ENCODE measurements around the gene UST.
"Not testable (repeated sequence)": the region's sequence is repeated elsewhere in the genome, so short reads cannot be mapped to it uniquely, and the experiment has no call there.

UST gene

DNA sequence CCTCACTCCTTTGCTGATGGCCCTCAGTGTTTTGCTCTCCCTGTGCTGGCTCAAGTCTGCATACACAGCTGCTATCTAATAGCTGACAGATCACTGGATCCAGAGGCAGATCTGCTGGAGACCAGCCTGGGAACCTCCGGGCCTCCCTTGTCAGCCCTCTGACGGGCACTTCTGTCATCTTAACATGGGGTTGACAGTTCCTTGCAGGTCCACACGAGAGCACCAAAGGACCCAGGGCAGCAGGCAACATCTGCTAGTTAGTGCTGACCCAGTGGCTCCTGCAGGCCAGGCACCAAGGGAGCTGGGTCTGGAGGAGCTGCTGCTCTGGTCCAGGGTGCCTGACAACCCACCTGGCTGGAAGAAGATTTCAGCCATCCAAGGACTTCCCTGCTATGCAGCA, 208.1 kb downstream of the UST start:
- TF ChIP-seq, protein P1, sequence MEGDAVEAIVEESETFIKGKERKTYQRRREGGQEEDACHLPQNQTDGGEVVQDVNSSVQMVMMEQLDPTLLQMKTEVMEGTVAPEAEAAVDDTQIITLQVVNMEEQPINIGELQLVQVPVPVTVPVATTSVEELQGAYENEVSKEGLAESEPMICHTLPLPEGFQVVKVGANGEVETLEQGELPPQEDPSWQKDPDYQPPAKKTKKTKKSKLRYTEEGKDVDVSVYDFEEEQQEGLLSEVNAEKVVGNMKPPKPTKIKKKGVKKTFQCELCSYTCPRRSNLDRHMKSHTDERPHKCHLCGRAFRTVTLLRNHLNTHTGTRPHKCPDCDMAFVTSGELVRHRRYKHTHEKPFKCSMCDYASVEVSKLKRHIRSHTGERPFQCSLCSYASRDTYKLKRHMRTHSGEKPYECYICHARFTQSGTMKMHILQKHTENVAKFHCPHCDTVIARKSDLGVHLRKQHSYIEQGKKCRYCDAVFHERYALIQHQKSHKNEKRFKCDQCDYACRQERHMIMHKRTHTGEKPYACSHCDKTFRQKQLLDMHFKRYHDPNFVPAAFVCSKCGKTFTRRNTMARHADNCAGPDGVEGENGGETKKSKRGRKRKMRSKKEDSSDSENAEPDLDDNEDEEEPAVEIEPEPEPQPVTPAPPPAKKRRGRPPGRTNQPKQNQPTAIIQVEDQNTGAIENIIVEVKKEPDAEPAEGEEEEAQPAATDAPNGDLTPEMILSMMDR (IDR thresholded peaks at IDR 0.05; ENCODE audit: low read depth, low read length, missing control alignments): no peak
- no peak overlapping the region for H3K4me3 ChIP-seq (ENCODE audit: low read depth, low read length)
- no peak for DNase-seq (ENCODE audit: low read depth)

DNA sequence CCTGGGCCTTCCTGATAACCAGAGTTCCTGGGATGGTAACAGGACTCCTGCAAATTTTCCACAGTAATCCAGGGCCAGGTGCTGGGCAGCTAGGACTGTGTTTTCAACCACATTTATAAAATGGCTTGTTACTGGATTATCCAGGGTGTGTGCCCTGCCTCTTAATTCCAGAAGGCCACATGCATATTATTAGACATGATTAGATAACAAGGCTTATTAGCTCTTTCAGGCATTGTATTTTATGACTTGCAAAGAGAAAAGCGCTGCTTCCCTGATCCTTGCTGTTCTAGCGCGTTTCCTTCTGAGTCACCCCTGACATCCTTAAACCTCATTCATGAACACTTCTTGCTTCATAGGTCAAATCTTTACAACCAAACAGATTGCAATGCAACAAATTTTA, 208.6 kb downstream of the UST start:
- H3K4me3 ChIP-seq (ENCODE audit: low read depth, low read length): no peak overlapping the region
- TF ChIP-seq, protein P1 (IDR thresholded peaks at IDR 0.05; ENCODE audit: low read depth, low read length, missing control alignments): no peak
- DNase-seq (ENCODE audit: low read depth): no peak

DNA sequence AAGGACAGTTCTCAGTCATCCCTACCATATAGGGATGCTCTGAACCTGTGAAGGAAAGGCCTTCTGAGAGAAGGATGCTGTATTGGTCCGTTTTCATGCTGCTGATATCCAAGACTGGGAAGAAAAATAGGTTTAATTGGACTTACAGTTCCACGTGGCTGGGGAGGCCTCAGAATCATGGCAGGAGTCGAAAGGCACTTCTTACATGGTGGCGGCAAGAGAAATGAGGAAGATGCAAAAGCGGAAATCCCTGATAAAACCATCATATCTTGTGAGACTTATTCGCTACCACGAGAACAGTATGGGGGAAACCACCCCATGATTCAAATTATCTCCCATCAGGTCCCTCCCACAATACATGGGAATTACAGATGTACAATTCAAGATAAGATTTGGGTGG, 209.3 kb downstream of the UST start:
- not testable (repeated sequence) for DNase-seq (ENCODE audit: low read depth)

DNA sequence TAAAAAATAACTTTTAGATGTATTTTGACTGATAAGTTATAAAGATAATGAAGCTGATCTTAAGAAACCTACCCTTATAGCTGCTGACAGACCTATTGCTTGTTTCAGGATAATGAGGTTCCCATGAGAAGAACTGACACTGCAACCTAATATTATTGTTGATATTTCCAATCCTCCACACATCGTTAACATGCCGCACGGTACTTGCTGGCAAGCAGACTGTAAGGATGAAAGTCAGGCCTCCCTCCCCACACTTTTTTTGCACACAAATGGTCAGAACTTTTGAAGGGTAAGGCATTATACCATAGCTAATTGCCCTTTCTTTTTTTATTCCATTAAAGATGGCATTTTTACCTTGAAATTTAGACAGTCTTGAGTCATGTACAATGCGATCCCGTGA, 210.9 kb downstream of the UST start:
- H3K4me3 ChIP-seq (ENCODE audit: low read depth, low read length): no peak overlapping the region
- DNase-seq (ENCODE audit: low read depth): no peak
- TF ChIP-seq, protein P1 (IDR thresholded peaks at IDR 0.05; ENCODE audit: low read depth, low read length, missing control alignments): no peak

More for the DNA sequence above, 209.3 kb downstream of the UST start:
- not testable (repeated sequence) for H3K4me3 ChIP-seq (ENCODE audit: low read depth, low read length)

DNA sequence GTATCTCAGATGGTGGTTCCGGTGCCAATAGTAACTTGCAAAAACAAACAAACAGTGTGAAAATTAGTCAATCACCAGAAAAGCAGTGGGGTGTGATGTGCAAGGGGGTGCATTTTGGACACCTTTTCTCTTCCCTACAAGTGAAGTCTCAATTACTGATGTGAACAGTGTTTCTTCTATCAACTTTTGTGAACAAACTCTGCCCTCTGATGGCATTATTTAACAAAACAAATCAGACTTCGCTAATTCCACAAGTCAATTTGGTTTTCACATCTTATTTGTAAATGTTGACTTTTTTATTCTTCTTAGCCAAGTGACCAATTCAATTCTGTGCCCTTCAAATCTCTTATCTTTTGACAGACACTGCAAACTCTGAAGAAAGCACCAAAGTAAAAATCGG, 212.2 kb downstream of the UST start:
- no peak for DNase-seq (ENCODE audit: low read depth)
- TF ChIP-seq, protein P1 (IDR thresholded peaks at IDR 0.05; ENCODE audit: low read depth, low read length, missing control alignments): no peak
- no peak overlapping the region for H3K4me3 ChIP-seq (ENCODE audit: low read depth, low read length)

DNA sequence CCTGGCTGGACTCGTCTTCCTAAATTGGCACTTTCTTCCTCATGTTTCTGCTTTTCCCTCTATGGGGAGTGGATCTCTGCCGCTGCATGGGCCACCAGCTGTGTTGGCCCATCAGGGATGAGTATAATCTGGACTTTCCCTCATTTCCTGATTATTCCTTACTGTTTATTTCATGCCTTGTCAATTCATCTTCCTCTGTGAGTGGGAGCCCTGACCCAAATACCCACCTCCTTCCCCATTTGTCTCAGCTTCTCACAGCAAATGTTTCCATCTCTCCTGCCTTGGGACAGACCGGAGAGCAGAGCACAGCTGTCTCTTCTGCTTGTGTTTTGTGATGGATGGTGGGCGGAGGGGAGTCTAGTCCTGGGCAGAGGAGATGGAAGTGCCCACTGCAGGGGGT, 212.7 kb downstream of the UST start:
- H3K4me3 ChIP-seq (ENCODE audit: low read depth, low read length): no peak overlapping the region
- no peak for DNase-seq (ENCODE audit: low read depth)
- TF ChIP-seq, protein P1 (IDR thresholded peaks at IDR 0.05; ENCODE audit: low read depth, low read length, missing control alignments): no peak

DNA sequence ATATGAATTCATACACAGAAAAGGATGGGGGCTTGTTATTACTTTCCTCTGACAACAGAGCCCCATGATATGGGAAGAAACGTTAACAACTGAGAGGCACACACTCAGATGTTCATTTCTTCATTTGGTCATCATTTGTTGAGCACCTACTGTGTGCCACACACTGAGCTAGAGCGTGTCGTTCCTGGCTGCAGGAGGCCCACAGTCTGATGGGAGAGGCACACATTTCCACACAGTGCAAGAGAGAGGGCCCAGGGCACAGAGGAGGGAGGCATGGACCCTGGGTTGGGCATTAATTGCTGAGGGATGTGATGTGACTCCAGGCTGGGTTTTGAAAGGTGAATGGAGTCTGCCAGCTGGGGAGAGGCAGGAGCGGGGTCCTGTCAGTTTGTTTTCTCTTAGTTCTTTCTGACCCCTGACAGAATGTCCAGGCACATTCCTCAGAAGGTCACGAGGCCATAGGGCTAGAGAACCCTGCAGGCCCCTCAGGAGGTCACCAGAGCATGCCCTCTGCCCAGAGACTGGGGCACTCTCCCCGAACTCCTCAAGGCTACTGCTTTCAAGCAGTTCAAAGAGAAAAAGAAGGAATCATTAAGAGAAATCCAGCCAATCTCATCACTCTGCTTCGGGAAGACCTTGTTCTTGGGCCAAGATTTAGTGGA, 216.2 kb downstream of the UST start:
- no peak overlapping the region for H3K4me3 ChIP-seq (ENCODE audit: low read depth, low read length)
- DNase-seq (ENCODE audit: low read depth): no peak
- TF ChIP-seq, protein P1 (IDR thresholded peaks at IDR 0.05; ENCODE audit: low read depth, low read length, missing control alignments): no peak
